GM21526 (cell line): ENCODE results near the gene AKT3.
"Not testable (repeated sequence)": the region's sequence is repeated elsewhere in the genome, so short reads cannot be mapped to it uniquely, and the experiment has no call there.

Experiments
- ATAC-seq: cut with Tn5 transposase; IDR thresholded peaks from one replicate; pipeline ENCODE4 v1.9.1; 2021; ENCODE audit warnings: moderate library complexity; ENCODE audit not compliant: unreplicated experiment, low FRiP score

AKT3 gene

DNA sequence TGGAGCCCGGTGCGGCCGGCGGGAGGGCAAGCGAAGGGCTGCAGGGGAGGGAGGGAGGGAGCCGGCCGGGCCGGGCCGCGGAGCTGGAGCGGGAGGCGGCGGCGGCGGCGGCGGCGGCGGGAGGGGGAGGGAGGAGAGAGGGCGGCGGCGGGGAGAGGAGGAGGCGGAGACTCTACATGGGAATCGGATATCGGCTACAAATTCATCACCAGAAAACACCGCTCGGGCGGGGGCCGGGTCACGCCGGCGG is at the start of gene AKT3:
Gene AKT3, minus strand, starts transcription at position 42 of the 250 bp plus-strand sequence. CDS start 7,073 bp downstream, outside the sequence.
- ATAC-seq = peak; percentile 46

DNA sequence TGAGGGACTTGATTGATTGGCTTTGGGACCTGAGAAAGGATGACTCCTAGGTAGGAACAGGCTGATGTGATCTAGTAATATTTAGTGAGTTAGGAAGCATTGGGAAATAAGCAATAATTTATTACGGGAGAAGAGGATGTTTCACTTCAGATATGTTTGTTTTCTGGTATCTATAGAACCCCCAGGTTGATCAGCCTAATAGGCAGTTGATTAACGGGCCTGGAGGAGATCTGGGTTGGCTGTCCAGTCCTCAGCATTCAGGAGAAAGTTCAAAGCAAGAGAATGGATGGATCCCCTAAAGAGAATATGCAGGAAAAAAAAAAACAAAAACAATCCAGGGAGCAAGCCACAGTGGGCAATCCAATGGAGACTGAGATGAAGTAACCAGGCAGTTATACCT is 48.2 kb upstream of the AKT3 start:
- ATAC-seq = no peak

DNA sequence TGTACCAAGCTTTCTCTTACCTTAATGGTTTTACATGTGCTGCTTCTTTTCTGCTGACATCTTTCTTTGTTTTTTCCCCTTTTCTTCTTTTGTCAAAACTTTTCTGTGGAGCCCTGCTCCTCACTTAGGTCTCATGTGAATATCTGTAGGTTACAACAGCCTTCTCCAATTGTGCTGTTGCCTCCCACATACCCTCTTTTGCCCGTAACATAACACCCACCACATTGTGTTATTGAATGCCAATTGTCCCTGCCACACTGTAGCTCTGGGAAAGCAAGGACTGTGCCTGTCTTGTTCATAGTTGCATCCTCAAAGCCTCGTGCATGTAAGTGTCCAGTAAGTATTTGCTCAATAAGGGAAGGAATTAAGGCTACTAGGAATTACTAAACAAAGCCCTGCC is 46.3 kb upstream of the AKT3 start:
- ATAC-seq = no peak

DNA sequence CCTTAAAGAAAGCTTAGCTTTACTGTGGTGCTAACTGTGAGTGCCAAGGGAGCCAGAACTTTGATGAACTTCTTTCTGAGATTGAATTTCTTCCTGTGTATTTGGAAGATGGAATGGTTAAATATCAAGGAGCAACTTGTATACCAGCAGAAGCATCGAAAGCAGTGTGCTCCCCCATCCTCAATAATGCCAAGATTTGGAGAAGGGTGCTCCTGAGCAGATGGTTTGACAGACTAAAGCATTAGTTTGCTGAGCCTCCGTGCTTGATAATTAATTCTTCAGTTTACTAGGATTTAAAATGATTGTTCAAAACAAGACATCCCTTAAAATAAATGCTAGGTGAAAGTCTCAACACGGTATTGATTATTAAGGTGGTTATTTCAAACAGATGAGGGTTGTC is 42.4 kb upstream of the AKT3 start:
- no peak for ATAC-seq

DNA sequence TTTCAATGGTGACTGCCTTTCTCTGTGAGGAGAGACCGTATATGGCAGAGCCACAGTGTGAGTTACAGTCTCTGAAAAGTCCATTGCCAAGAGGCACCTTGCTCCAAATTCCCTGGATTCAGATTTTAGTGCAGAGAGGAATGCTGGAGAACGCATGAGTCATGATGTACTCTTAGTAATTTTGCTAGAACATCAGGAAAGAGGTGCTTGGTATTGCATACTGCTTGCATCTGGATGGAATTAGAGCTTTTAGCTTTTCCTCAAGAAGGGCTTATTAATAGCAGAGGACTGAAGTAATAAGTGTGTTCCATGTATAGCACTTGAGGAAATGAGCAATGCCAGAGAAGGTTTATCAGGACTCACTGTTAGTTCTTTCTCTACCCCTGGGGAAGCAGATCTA is 40.5 kb upstream of the AKT3 start:
- no peak for ATAC-seq

DNA sequence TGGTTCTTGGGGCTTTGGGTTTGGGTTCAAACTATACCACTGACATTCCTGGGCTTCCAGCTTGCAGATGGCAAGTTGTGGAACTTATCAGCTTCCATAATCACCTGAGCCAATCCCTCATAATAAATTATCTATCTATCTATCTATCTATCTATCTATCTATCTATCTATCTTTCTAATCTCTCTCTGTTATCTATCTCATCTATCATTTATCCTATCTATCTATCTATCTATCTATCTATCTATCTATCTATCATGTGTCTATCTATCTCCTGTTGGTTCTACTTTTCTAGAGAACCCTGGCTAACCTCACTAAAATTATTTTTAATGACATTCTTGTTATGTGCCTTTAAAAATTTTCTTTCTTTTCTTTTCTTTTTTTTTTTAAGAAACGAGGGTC is 35.8 kb upstream of the AKT3 start:
- no peak for ATAC-seq

DNA sequence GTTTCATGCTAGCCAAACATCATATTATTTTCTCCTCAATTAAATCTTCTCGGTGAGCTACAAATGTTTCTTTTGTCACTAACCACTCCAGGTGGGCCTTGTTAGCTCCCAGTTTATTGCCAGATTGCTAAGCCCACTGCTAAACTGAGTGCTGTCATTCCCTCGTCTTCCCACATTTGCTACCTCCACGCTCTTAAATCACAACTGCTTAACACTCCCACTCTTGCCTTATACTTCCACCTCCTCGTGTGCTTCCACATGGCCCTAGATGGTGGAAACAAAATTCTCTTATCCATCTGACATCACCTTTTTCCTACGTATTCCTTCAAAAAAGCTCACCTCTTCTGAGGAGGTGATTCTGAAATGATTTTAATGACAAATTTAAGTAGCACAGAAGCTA is 34.6 kb upstream of the AKT3 start:
- no peak for ATAC-seq

DNA sequence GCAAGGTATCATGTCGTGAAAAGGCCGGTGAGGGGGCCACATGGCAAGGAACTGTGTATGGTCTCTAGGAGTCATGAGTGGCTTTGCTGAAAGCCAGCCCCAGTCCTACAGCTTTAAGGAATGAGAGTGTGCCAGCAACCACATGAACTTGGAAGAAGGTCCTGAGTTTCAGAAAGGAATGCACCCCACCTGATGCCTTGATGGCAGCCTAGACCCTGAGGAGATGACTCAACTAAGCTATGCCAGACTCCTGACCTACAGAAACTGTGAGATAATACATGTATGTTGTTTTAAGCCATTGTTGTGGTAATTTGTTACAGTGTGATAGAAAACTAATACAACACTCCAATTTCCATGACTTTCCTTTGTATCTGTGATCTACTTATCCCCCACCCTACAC is 33.5 kb upstream of the AKT3 start:
- no peak for ATAC-seq

DNA sequence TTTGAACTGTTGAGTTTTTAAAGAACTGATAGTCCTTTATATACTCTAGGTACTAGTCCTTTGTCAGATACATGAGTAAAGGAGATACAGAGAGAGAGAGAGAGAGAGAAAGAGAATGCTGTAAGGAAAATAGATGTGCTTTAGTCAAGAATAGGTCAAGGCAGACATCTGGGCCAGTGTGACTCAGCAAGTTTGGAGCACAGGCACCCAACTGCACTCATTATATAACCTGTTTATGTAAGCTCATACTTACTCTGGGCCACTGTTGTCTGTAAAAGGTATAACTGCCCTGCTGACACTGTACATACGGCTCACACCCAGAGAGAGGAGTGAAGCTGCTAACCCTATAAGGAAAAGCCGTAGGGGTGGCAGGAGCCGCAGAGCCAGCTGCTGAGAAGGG is 32.2 kb upstream of the AKT3 start:
- no peak for ATAC-seq

DNA sequence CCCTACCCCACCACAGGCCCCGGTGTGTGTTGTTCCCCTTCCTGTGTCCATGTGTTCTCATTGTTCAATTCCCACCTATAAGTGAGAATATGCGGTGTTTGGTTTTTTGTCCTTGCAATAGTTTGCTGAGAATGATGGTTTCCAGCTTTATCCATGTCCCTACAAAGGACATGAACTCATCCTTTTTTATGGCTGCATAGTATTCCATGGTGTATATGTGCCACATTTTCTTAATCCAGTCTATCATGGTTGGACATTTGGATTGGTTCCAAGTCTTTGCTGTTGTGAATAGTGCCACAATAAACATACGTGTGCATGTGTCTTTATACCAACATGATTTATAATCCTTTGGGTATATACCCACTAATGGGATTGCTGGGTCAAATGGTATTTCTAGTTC is 27.0 kb upstream of the AKT3 start:
- not testable (repeated sequence) for ATAC-seq

DNA sequence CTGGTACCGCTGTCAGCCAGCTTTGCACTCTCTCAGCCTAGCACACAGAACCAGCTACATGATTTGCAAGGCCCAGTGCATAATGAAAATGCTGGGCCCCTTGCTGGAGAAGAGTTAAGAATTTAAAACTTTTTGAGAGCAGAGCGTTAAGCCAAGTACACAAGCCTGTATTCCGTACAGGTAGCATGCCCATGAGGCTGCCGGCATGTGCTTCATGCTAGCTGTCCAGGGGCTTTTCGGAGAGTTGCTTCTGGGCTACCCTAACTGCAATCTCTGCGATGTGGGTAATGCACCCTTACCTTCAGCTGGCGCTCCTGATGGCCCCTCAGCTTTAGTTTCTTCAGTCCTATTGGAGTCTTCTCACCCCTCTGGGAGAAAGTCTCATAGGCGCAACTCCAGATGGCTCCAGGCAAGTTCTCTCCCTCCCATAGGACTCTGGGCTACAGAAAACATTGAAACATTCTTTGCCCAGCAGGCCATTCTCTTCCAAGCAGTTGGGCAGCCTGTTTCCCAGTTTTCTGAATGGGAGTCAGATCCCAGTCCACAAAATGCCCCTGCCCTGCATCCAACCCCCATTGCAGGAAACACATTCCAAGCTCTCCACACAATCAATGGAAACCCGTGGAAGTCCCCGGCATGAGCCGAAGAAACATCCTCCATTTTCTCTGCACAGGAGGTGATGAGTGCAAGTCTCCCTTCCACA is 5.7 kb upstream of the AKT3 start:
- ATAC-seq = no peak

DNA sequence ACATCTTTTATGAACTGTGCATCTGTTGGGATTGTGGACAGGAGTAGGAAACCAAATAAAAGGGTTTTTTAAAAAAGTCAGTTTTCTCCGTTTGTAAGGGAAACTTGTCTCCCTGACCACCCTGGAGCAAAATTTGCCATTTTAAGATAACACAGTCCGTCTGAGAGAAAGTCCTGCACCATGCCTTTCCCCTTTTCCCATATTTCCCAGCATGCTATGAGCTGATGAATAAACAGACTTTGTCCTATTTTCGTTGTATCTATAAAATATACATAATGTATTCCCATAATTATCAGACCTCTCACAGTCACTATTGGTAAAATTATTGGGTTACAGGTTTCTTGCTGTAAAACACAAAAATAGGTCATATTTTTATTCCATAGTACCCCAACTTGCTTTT is 1.7 kb upstream of the AKT3 start:
- no peak for ATAC-seq

DNA sequence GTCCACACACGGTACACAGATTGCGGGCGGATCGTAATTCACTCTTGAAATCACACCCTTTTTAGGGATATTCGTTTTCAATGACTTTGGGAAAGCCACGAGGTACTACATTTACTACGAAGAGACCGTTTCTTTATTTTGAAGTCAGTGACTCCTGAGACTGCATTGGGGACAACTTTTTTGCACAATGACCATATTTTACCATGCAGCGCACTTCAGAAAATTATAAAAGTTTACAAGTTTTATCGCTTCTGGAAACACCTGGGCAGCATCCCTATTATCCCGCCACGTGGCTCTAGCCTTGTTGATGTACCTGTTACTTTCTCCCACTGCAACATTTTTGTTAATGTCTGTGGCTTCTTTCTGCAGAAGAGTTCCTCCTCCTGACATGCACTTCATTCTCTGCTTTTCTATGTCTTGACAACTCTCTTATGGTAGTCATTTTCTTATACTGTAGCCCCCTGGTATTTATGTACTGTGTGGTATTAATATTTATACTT is 1.3 kb upstream of the AKT3 start:
- ATAC-seq = no peak

DNA sequence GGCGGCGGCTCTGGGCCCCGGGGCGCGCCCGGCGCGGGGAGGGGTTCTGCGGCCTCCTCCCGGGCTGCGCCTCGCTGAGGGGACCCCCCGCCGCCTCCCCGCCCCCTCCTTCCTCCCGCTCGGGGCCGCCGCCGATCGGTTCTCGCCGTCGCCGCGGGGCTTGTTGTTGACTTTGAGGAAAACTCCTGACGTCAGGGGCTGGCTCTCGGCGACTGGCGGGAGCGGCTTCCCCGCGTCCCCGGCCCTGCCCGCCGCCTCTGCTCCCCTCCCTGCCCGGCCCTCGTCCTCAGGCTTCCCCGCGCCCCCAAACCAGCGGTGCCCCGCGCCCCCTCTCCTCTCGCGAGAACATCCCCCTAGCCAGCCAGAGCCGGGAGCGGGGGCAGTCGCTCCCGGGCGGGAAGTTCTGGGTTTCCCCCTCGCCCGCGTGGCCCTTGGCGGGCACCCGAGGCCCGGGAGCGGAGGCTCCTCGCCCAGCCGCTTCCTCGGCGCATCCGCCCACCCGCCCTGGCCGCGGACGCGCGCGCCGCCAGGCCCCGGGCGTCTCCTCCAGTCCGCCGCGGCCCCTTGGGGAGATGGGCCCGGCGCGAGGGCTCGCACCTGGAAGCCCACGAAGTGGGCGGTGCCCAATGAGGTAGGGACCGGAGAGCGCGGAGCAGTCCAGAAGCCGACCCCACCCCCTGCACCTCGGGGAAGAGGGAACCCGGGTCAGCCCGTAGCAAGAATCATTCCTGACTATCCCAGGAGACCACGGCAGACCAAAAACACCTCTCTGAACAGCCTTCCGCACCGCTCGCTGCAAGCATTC is 611 bp upstream of the AKT3 start:
- ATAC-seq = peak; percentile 42

DNA sequence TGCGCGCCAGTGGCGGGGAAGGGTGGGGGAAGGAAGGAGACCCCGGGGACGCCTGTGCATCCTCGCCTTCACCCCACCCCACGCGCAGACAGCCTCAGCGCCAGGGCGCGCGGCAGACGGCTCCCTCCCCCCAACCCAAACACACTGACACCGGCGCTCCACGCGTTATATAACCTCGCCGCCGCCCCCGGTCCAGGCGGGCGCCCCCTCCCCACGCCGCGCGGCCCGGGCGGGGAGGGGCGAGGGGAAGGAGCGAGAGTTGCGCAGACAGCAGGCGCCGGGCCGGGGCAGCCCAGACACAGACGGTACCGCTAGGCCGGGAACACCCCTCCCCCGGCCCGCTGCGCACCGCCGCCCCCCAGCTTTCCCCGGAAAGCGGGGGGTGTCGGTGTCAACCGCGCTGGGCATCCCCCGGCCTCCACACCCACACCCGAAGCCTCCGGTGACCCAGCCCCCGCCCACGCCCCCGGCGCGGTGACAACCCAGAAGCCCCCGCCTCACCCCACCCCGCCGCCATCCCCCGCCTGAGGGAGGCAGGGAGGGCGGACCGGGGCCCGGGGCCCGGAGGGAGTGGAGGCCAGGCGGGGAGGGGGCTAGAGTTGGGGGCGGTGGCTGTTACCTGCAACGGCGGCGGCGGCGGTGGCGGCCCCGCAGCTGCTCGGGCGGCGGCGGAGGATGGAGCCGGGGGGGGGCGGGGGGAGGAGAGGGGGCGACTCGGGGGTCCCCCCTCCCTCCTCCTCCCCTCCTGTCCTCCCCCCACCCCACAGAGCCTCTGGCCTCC is 432 bp downstream of the AKT3 start:
- ATAC-seq = peak; percentile 31

DNA sequence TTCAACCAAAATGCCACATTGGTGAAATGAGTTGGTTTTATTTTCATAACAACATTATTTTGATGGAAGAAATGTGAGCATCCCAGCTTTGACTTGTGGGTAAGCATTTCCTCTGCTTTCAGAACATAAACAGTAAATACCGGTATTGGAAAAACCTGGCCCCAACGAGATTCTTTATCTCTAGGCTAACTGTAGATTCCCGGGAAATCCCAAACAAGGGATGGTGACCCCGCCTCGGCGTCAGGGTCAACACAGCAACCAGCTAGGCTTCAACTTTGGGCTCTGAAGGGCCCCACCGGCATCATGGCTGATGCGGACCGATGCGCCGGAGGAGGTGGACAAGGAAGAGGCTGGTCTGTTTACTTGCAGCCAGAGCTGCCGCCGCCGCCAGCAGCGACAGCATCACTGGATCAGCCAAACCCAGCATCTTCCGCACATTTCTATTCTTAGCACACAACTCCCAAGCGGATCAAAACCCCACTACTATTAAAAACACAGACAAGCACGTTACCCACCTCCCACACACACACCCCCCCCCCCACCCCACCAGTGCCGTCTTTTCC is 1.1 kb downstream of the AKT3 start:
- peak; percentile 24 for ATAC-seq

DNA sequence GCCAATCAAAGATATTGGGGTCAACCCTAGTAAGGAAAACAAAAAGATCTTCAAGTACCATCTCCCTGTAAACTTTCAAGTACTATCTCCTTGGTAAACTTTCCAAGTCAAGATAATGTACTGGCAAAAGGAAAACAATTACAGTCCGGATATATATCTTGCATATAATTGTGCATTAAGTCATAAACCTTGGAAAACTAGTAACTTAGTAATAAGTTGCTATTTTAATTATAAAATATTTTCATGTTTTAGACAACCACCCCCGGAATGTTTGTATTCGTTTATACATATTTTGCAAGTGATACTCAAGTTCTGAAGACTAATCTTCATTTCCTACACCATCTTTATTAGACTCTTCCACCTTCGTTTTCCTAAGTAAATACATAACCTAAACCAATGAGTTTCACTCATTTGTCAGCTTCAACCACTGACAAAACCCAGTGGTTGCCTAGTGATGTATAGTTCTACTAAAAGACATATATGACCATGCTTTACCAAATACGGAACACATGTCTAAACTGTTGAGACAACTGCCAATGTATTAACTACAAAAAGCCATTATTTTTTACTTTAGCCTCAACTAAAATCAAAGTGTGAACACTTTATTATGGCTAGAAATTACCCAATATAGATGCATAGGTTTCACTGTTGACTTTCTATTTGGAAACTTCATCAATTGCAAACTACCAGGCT is 1.7 kb downstream of the AKT3 start:
- ATAC-seq = no peak

DNA sequence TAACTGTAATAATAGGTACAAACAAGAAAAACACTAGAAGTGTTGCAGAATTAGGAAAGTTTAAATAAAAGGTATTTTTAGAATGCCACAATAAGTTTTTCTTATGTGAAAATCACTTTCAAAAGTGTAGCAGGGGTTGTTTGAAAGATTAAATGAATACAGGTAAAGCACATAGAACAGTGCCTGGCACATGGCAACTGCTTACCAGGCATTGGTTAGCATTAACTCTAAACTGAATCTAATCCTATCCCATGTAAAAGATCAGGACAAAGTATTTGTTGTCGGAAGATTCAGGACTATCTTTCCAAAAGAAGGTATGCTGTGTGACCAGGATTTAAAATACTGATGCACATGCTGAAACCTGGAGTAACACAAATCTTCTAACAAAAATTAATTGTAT is 3.3 kb downstream of the AKT3 start:
- ATAC-seq = no peak

DNA sequence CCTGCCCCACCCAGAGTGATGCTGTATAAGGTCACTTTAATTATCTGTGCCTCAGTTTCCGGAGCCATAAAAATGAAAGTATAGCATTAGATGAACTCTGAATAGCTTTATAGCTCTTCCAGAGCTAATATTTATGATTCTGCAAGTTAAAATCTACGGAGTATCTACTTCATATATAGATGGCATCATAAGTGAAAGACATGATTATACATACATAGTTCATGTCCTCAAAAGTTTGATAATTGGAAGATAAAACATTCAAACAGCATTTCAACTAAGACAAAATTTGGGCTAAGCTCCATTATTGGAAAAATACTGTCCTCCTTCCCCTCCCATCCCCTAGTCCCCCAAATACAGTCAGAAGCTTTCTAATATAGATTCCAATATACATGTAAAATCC is 4.2 kb downstream of the AKT3 start:
- no peak for ATAC-seq

DNA sequence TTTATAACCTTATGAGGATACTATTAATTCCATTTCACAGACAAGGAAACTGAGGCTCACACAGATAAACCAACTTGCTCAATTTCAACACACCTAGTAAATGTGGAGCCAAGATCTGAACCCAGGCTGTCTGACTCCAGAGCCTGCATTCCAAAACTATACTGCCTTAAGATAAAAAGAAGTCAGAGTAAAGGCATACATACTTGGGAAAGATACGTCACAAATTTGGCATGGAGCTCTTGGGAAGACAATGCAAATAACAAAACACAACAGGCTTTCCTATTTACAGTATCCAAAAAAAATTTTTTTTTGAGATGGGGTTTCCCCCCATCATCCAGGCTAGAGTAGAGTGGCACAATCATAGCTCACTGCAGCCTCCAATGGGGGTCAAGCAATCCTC is 5.9 kb downstream of the AKT3 start:
- ATAC-seq = no peak
